CD4-positive, alpha-beta T cell treated with Interleukin-6 at 100 ng/mL for 8 hours (primary cell): ENCODE results near the gene NREP.

Source experiments
- DNase-seq: peaks from one replicate; pipeline ENCODE4 v3.0.0-alpha.2; 2020; ENCODE audit warnings: mixed read lengths, low spot score

Gene NREP

DNA sequence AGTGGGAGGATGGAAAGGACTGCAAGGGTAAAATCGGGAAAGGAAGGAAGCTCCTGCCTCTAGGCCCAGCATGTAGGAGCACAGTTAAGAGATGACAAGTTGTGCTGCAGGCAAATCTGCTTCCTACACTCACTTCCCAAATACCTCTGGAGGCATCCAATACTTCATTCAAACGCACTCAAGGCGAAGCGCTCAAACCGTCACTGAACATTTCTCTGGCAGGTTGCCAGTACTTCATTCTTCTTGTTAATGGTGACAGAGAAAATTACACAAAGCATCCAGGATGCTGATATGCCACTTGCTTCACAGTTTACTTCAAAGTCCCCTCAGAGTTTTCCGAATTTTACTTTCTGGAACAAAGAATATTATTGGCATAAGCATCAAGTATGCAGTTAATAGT is 59.8 kb downstream of the NREP start:
- DNase-seq = no peak

DNA sequence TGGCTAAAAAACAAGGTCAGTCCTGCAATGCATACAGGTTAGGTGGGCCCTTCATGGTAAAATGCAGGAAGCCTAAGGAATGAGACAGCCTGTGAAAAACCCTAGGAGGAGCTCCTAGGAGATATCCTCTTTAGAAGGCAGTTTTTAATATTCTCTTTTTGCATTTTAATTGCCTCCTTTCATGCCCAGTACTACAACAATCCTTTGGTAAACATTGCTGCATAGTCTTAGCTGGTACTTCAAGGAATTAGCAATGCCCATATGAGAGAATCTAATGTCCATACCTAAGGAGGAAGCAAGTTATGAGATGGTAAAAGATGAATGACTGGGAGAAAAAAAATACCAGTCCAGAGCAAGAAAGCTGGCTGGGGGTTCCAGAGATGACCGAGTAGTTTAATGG is 61.0 kb downstream of the NREP start:
- no peak for DNase-seq

DNA sequence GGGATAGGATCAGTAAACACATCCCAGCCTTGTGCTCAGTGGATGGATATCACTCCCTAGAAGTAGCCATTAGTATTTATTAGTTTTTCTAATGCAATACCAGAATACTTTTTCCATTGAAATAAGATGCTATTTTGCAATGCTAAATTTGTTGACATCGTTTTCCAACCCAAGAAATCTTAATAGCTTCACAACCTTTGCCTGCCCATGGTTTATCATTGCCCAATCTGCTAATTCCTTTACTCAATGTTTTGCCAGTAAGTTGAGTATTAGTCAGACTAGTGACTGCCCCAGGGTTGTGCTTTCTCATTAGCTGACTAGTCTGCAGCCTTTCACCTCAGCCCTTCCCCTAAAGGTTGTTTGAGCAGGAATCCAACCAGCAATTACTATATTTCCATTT is 62.9 kb downstream of the NREP start:
- DNase-seq = no peak

DNA sequence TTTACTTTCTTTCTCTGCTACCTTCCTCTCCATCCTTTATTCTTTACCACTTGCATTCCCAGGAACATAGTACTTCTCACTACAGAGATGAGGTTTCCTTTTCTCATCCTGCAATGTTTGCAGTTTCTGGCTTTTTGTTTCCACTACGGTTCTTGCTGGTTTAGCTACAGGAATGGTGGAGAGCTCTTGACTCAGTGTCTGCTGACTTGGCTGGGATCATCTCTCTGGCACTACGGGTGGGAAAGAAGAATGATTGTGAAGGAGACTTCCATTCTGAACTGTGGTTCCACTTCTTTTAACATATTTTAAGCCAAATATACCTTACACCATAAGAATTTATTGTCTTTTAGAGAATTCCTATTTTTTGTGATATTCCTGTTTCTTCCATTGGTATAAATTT is 65.1 kb downstream of the NREP start:
- DNase-seq = no peak

DNA sequence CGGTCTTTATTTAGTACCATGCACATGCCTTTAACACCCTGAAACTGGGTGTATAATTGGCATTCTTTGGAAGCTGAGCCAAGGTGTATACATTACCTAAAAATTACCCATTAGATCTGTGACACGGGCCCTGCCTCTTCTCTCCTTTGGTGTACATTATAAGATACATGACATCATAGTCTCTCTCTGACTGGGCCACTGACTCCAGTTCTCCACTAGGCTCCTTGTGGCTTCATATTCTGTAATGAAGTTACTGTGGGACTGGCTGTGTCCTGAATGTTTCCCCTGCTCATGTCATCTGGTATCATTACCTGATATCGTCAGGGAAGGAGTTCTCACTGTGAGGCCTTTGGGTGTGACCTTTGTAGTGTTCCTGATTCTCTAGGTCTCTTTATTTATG is 65.5 kb downstream of the NREP start:
- DNase-seq = no peak

DNA sequence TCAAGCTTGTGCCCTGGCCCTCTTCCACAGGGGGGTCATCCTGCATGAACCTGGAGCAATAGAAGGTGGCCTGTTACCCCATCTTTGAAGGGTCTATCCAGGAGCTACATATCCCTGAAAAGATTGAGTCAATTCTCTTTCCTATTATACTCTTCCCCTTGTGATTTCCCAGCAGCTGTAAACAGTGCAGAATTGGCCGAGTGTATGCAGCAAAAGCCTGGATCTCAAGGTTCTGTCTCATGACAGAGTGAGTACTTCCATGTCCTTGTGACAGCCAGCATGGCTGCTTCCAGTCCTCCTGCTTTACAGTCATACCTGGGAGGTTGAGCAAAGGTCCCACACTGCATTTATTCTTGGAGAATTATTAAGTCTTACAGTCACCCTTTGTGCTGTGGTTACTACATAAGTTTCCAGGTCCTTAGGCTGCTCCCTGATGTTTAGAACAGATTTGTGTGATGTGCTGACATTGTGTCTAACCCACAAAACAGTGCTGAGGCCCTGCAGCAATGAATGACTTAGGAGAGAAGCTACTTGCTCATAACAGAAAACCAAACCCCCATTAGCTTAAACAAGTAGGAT is 67.5 kb downstream of the NREP start:
- no peak for DNase-seq

DNA sequence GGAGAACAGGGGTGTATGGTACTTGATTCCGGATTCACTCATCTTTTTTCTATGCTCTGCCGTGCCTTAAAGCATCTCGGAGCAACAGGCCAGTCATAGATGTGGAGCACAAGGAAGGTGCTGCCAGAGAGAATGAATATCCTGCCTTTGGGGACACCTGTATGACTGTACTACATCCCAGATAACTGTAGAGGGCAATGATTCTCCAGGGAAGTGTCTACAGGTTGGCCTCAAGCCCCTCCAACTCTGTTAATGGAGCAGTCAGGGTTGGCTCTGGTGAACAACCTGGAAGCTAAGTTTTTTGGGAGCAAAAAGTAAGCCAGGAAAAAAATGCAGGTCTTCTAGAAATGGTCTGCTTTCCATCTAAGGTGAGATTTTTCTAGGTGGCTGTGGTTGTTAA is 71.0 kb downstream of the NREP start:
- no peak for DNase-seq

DNA sequence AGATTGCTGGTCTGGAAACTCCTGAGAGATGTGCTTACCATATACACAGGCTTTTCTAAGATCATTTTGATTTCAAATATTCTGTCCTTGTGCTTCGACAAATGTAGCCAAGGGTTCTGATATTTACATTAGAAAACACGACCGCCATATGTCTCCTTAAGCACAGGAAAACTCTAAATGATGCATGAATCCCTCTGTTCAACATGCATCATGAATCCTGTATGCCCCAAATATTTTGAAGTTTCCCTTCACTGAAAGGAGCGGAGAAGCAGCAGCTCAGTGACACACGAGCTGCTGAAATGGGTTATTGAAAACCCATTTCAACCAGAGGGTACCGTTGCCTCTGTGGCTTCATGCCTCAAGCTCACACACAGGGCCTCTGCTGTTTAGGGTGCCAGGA is 74.4 kb downstream of the NREP start:
- DNase-seq = no peak

DNA sequence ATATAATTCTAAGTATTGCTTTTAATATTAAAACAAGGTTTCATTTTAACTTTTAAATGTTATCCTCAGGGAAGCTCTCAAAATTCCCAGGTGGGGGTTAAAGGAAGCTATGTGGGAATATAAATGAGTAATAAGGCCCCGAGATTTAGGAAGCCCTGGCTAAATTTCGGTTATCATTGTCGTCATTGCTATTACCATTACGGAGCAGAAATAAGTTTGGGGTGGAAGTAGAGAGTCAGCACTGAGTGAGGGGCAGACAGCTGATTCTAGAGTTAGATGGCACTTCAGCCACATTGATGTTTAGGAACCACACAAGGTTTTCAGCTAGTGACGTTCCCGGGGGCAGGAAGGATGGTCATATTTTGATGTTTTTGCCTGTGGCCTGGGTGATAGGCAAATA is 74.9 kb downstream of the NREP start:
- DNase-seq = no peak

DNA sequence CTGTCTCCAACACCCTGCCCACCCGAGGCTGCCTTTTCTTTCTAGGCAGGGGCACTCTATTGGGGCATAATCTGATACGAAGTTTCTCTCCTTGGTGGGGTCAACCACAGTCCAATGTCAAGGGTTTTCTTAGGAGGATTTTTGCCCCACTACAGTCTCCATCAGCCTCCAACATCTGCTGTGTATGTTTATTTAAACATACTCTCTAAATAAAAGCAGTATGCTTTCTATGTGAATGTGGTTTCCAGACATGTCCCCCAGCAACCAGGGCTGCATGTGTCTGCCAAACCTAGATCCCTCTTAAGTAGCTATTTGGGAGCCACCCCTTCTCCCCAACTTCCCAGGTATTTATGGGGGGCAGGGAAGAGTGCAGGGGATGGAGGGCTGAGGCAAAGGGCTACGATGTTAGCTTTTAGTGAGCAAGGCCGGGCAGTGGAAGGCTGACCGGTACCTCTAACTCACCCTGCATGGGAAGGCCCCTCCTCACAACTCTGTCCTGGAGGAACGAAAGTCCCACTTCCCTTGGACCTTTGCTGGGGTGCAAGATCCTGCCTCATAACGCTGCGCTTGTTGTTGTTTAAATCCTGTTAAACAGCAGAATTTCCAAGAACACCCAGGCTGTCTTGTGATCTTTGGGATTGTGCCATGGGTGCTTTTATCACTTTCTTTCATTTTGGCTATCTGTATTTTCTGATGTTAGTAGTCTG is 75.4 kb downstream of the NREP start:
- no peak for DNase-seq

DNA sequence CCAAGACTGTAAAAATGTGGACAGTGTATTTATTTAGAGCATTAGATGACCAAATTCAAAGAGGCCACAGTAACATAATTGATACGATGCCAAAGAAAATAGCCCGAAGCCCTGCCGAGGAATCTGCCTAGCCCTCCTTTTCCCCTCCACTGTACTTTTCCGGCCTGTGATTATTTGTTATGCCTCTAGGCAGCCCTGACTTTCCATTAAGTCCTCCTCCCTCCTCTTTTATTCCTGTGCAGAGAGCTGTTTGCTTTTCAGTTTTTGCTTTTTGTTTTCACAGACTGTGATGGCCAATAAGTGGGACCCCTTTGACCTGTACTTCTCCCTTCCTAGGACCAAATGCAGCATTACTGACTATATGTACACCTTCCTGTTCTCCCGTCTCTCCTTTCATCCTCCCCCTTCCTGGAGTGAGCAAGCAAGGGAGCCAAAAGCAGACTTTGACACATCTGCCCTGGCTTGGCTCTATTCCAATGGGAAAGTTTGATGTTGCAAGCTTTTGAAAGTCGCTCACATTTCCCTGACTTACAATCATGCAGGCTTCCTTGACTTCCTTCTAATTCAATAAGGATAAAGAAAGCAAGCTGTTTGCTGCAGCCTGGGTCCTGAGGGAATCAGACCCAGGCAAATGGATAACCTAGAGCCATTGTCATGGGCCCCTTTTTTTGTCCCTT is 76.1 kb downstream of the NREP start:
- no peak for DNase-seq

DNA sequence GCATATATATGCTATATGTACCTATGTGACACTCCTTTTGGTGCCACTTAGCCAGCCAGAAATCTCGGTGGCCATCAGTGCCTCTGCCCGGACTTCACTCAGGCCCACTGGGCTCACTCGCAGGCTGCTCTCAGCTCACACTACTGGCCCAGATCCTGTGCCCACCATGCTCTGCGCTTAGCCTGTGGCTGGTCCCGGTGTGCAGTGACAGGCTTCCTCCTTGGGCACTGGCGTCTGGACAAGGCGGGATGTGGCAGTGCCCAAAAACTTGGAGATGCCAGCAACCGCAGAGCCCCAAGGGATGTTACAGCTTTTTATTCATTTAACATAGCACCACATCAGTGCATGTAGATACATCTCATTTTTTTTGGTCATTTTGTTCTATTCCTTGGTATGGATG is 77.4 kb downstream of the NREP start:
- no peak for DNase-seq
